ENCODE results near the gene ZSWIM4. TPM values are rescaled to one million over a fixed set of nuclear protein-coding genes. Genes with fewer than 3 reads are reported as not detected.
A peak's percentile ranks its signal among the peaks of the same experiment; 100 is the strongest.

Gene ZSWIM4
- polyA plus RNA-seq, 1 donor from 2014 or later: 4.7 TPM

DNA sequence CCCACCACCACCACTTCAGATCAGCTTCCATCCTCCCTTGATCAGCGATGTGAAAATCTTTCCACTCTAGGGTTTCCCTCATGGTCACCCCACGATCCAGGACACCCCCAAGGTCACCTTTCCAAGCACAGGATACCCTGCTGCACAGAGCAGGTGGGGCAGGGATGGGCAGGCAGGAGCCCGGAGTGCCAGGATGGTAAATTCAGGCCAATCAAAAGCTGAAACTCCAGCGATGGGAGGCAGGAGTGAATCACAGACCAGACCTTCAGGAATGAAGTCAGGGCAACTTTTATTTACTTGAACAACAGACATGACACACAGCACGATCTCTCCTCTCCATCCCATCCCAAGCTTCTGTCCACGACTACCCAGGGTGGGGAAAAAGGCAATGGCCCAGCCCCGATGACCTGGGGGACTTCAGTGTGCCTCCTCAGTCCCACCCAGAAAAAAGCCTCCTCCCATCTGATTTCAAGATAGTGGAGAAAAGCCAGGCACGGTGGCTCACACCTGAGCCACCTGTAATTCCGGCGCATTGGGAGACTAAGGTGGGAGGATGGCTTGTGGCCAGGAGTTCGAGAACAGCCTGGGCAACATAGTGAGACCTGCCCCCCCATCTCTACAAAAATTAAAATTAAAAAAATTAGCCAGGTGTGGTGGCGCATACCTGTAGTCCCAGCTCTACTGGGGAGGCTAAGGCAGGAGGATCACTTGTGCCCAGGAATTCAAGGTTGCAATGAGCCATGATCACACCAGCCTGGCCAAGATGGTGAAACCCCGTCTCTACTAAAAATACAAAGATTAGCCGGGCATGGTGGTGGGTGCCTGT is 39.2 kb downstream of the ZSWIM4 start:
- no peak overlapping the region for H3K27ac ChIP-seq (ENCODE audit: low read length)
- TF ChIP-seq EZH2 (IDR thresholded peaks at IDR 0.05; ENCODE audit: borderline replicate concordance, insufficient read depth, low read length, poor library complexity, severe bottlenecking) (no peak), TAF1 (IDR thresholded peaks at IDR 0.05; ENCODE audit: low read depth) (no peak), SMC3 (conservative IDR thresholded peaks at IDR 0.05; ENCODE audit: poor library complexity) (no peak), POLR2AphosphoS5 (IDR thresholded peaks at IDR 0.05) (no peak), RAD21 (conservative IDR thresholded peaks at IDR 0.05) (no peak), MXI1 (conservative IDR thresholded peaks at IDR 0.05; ENCODE audit: poor library complexity, severe bottlenecking) (no peak)
- TF ChIP-seq, protein P1, sequence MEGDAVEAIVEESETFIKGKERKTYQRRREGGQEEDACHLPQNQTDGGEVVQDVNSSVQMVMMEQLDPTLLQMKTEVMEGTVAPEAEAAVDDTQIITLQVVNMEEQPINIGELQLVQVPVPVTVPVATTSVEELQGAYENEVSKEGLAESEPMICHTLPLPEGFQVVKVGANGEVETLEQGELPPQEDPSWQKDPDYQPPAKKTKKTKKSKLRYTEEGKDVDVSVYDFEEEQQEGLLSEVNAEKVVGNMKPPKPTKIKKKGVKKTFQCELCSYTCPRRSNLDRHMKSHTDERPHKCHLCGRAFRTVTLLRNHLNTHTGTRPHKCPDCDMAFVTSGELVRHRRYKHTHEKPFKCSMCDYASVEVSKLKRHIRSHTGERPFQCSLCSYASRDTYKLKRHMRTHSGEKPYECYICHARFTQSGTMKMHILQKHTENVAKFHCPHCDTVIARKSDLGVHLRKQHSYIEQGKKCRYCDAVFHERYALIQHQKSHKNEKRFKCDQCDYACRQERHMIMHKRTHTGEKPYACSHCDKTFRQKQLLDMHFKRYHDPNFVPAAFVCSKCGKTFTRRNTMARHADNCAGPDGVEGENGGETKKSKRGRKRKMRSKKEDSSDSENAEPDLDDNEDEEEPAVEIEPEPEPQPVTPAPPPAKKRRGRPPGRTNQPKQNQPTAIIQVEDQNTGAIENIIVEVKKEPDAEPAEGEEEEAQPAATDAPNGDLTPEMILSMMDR (IDR thresholded peaks at IDR 0.05; ENCODE audit: poor library complexity, severe bottlenecking): no peak
- no peak overlapping the region for H3K9ac ChIP-seq (ENCODE audit: low read length)
- H3K9me2 ChIP-seq (ENCODE audit: insufficient read depth, low read length): no peaks in the 10 kb centered on the region
- H3K36me3 ChIP-seq (ENCODE audit: insufficient read depth, low read length): no peaks in the 10 kb centered on the region
- no peak overlapping the region for H2AFZ ChIP-seq (ENCODE audit: low read depth, low read length)
- H3F3A ChIP-seq (ENCODE audit: insufficient read depth, low read length, poor library complexity, severe bottlenecking): no peaks in the 10 kb centered on the region
- no peaks in the 10 kb centered on the region for H3K27me3 ChIP-seq (ENCODE audit: insufficient read depth, low read depth, low read length)
- no peak overlapping the region for H3K4me2 ChIP-seq (ENCODE audit: low read length)
- no peaks in the 10 kb centered on the region for H3K9me3 ChIP-seq (ENCODE audit: low read length)
- no peaks in the 10 kb centered on the region for H4K20me1 ChIP-seq (ENCODE audit: insufficient read depth)
- H3K4me3 ChIP-seq (ENCODE audit: low read length): peak overlapping the region; percentile 66
- no peaks in the 10 kb centered on the region for H3K79me2 ChIP-seq (replicated peaks; ENCODE audit: insufficient read depth, low read length)

DNA sequence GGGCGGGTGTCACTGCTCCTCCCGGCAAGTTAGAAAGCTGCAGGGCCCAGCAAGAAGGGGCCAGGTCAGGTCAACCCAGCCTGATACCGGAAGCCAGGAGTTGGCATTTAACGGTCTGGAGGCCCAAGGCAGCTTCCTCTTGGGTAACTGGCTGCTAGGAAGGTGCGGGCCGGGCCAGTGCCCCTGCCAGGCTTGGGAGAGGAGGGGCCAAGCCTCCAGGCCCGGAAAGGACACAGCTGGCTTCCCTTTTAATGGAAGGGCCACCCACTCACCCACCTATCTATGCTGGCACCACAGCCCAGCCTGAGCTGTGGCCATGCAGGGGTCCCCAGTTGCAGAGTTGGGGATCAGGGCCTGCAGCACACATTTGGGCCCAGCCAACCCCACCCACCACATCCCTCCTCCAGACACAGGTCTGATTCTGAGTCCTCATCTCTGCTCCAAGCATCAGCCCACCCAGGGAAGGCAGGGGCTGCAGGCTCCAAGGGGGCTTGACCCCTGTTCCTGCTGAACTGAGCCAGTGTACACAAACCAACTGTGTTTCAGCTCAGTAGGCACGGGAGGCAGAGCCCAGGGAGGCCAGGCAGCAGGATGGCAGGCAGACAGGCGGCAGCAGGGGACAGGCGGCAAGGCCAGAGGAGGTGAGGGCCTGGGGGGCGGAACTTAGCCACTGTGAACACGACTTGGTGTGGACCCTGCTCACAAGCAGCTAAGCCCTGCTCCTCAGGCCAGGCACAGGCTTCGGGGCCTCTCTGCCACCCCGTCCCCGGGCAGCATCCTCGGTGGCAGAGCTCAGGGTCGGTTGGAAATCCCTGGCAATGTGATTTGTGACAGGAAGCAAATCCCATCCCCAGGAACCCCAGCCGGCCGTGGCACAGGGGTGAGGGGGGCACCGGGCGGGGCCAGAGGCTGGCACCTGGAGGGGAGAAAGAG is 40.8 kb downstream of the ZSWIM4 start:
- Histone ChIP-seq H3F3A (ENCODE audit: insufficient read depth, low read length, poor library complexity, severe bottlenecking) (no peaks in the 10 kb centered on the region), H3K27me3 (ENCODE audit: insufficient read depth, low read depth, low read length) (no peaks in the 10 kb centered on the region), H3K9me3 (ENCODE audit: low read length) (no peaks in the 10 kb centered on the region), H3K9ac (ENCODE audit: low read length) (no peak overlapping the region), H3K79me2 (replicated peaks; ENCODE audit: insufficient read depth, low read length) (no peaks in the 10 kb centered on the region), H3K4me3 (ENCODE audit: low read length) (no peak overlapping the region), H3K9me2 (ENCODE audit: insufficient read depth, low read length) (no peaks in the 10 kb centered on the region), H3K36me3 (ENCODE audit: insufficient read depth, low read length) (no peaks in the 10 kb centered on the region), H4K20me1 (ENCODE audit: insufficient read depth) (no peaks in the 10 kb centered on the region), H3K4me2 (ENCODE audit: low read length) (no peak overlapping the region), H2AFZ (ENCODE audit: low read depth, low read length) (no peak overlapping the region), H3K27ac (ENCODE audit: low read length) (no peak overlapping the region)
- TF ChIP-seq EZH2 (IDR thresholded peaks at IDR 0.05; ENCODE audit: borderline replicate concordance, insufficient read depth, low read length, poor library complexity, severe bottlenecking) (no peak), POLR2AphosphoS5 (IDR thresholded peaks at IDR 0.05) (no peak), EP300 (conservative IDR thresholded peaks at IDR 0.05; ENCODE audit: poor library complexity, severe bottlenecking) (no peak), SMC3 (conservative IDR thresholded peaks at IDR 0.05; ENCODE audit: poor library complexity) (no peak), MXI1 (conservative IDR thresholded peaks at IDR 0.05; ENCODE audit: poor library complexity, severe bottlenecking) (no peak), RAD21 (conservative IDR thresholded peaks at IDR 0.05) (no peak), TAF1 (IDR thresholded peaks at IDR 0.05; ENCODE audit: low read depth) (no peak)
- TF ChIP-seq, protein P1 (IDR thresholded peaks at IDR 0.05; ENCODE audit: poor library complexity, severe bottlenecking): no peak
- TF ChIP-seq, protein P2, sequence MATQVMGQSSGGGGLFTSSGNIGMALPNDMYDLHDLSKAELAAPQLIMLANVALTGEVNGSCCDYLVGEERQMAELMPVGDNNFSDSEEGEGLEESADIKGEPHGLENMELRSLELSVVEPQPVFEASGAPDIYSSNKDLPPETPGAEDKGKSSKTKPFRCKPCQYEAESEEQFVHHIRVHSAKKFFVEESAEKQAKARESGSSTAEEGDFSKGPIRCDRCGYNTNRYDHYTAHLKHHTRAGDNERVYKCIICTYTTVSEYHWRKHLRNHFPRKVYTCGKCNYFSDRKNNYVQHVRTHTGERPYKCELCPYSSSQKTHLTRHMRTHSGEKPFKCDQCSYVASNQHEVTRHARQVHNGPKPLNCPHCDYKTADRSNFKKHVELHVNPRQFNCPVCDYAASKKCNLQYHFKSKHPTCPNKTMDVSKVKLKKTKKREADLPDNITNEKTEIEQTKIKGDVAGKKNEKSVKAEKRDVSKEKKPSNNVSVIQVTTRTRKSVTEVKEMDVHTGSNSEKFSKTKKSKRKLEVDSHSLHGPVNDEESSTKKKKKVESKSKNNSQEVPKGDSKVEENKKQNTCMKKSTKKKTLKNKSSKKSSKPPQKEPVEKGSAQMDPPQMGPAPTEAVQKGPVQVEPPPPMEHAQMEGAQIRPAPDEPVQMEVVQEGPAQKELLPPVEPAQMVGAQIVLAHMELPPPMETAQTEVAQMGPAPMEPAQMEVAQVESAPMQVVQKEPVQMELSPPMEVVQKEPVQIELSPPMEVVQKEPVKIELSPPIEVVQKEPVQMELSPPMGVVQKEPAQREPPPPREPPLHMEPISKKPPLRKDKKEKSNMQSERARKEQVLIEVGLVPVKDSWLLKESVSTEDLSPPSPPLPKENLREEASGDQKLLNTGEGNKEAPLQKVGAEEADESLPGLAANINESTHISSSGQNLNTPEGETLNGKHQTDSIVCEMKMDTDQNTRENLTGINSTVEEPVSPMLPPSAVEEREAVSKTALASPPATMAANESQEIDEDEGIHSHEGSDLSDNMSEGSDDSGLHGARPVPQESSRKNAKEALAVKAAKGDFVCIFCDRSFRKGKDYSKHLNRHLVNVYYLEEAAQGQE (IDR thresholded peaks at IDR 0.05; ENCODE audit: borderline replicate concordance): no peak

Measured in neural cell (in vitro differentiated cells).